ENCODE measurements around the gene SGSM2.
A peak's percentile ranks its signal among the peaks of the same experiment; 100 is the strongest.

Gene SGSM2

DNA sequence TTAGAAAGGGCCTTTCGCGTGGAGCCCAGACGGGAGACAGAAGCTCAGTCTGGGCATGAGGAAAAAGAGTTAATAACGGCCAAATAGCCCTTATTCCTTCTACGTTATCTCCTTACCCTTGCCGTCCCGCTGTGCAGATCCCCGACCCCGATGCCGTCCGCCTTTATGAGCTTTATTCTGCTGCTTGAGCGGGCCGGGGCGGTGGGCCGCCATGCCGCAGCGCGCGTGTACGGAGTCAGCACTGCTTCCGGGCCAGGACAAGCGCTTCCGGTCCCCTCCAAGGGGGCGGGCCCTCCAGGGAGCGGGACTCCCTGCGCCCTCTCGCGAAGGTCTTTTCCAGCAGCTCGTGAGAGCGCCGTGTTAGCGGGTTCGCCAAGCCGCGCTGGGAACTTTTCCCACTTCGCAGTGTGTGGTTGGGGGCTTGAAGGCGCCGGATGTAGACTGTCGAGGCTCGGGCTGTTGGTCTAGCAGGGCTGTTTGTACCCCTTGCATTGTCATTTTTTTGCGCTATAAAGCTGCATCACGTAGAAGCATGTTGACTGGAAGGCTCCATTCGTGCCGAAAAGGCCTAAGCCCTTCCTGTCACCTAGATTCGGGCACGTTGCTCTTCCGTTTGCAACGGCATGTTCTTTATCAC lies 968 bp upstream of the SGSM2 start, which contains the start of gene TSR1:
Gene TSR1 (minus strand): TSS at position 243 of the 637 bp plus-strand sequence. CDS start 30 bp downstream, at position 213.
- DNase-seq = peak; percentile 97

GRCh38 chr17:2337544-2338314 lies 428 bp downstream of the SGSM2 start:
- DNase-seq = peak; percentile 83

- DNase-seq = peak; percentile 29
Measured at GRCh38 chr17:2338315-2338657, 985 bp downstream of the SGSM2 start.

GRCh38 chr17:2343421-2343820 lies 6.1 kb downstream of the SGSM2 start:
- DNase-seq = no peak

DNA sequence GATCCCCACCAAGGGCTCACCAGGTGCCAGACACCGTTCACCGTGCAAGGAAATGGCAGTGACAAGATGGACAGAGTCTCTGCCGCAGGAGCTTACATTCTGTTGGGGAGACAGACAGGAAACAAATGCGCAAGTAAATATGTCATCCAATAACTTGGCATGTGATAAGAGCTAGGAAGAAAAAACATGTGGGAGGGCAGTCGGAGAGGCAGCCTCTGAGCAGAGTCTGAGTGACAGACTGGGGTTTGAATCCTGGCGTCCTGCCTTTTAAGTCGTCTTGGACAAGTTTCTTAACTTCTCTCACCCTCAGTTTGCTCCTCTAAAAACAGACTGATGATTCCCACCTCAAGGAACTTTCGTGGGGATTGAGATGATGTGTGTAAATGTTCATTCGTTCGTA lies 7.2 kb downstream of the SGSM2 start:
- DNase-seq = no peak

GRCh38 chr17:2346475-2346874 lies 9.2 kb downstream of the SGSM2 start:
- no peak for DNase-seq

- DNase-seq = no peak
Measured at GRCh38 chr17:2347805-2348685, 10.7 kb downstream of the SGSM2 start.

DNA sequence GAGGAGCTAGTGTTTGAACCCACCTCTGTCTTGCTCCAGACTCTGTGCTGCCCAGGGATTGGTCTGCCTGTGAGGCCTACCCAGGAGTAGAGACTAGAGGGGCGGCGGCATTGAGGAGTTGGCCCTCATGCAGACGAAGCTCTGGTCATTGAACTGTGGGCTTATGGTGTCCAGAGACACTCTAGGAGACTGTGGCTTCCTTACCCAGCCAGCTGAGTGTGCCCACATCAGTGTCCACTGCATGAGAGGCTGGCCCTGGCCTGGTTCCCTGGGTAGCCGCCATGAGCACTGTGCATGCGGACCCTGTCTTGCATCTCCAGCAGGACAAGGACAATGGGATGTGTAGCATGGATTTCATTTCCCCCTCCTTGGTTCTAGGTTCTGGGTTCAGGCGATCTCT lies 14.0 kb downstream of the SGSM2 start:
- no peak for DNase-seq

- no peak for DNase-seq
Measured at GRCh38 chr17:2354311-2354710, 17.0 kb downstream of the SGSM2 start.

DNA sequence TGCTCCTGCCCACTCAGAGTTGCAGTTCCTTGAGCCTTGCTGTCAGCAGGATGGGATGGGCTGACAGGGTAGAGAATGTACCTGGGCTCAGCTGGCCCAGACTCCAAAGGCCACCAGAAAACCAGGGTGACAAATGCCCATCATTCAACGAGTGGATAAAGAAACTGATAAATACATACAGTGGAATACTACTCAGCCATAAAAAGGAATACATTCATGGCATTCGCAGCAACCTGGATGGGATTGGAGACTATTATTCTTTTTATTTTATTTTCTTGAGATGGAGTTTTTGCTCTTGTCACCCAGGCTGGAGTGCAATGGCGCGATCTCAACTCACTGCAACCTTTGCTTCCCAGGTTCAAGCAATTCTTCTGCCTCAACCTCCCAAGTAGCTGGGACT lies 19.9 kb downstream of the SGSM2 start:
- no peak for DNase-seq

- no peak for DNase-seq
Measured at GRCh38 chr17:2357931-2358434, 20.7 kb downstream of the SGSM2 start.

DNA sequence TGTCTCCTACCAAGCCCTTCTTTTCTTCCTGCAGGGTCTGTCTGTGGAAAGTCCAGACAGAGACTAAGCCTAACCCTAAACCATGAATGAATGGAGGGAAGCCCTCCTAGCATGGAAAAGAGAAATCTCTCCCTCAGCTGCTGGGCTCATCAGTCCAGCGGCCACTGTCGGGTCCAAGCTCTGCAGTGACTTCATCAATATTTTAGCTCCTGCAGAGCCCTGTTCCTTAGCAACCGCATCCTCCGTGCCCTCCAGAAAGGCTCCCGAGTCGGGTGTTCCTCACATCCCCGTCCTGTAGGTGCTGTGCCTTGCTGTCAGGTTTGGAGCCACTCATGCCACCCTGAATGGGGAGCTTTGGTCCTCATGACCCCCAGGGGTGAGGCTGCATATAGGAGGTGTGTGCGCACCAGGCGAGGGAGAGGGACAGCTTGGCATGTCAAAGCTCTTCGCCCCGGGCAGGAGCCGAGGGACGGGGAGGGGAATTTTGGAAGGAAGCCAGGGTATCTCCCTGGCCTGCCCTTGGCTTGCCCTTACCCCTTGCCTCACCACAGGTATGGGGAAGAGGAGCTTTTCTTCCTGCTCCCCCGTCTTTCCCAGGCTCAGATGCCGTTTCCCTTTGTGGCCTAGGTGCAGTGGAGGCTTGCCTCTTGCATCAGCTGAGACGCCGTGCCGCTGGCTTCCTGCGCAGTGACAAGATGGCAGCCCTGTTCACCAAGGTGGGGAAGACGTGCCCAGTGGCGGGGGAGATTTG lies 23.9 kb downstream of the SGSM2 start:
- DNase-seq = no peak

- no peak for DNase-seq
Measured at GRCh38 chr17:2362016-2362415, 24.7 kb downstream of the SGSM2 start.

GRCh38 chr17:2362416-2362815 lies 25.1 kb downstream of the SGSM2 start:
- no peak for DNase-seq

GRCh38 chr17:2362881-2363280 lies 25.6 kb downstream of the SGSM2 start:
- DNase-seq = no peak

GRCh38 chr17:2363318-2363717 lies 26.0 kb downstream of the SGSM2 start:
- no peak for DNase-seq

DNA sequence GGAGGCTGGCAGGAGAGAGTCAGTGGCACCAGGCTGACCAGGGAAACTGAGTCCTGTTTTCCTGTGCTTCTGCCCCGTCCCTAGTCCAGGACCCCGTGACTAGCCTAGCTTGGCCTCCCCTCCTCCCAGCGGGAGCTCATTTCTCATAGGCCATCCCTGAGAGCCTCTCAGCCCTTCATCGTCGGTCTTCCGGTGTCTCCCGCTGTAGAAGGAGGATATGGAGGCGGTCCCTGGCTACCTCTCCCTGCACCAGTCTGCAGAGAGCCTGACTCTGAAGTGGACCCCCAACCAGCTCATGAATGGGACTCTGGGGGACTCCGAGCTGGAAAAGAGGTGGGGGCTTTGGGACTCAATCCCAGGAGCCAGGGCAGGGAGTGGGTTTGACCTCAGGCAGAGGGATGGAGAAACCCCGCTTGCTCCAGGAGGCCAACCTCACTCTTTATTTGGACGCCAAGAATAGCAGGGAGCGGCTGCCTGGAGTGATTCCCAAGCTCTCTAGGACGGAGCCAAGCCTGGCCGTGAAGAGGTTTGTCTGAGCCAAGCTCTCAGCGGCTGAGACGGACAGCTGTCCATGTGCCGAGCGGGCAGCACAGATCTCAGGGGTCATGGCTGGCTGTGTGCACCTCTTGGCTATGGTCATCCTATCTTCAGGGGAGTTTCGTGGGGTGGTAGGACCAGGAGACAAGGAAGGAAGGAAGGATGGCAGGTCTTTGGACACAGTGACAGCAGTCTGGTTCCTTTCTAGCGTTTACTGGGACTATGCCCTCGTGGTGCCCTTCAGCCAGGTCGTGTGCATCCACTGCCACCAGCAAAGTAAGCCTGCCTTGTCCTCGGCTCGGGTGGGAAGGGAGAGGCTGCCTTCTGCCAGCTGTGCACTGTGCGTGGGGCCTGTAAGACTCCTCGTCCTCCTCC lies 26.8 kb downstream of the SGSM2 start:
- no peak for DNase-seq

GRCh38 chr17:2364763-2365116 lies 27.4 kb downstream of the SGSM2 start:
- no peak for DNase-seq

DNA sequence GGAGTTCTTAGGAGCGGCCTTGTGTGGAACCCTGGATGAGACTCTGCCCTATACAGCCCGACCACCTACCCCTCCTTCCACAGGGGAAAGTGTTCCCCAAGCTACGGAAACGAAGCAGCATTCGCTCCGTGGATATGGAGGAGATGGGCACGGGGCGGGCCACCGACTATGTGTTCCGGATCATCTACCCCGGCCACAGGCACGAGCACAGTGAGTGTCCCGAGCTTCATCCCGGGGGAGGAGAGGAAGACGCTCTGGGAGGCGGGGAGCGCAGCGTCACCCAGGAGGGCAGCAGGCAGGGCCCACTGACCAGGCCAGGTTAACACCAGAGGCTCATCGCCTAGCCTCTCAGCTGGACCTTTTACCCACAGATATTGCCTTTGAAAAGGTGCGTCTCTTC lies 27.8 kb downstream of the SGSM2 start:
- no peak for DNase-seq

- DNase-seq = no peak
Measured at GRCh38 chr17:2366747-2367494, 29.6 kb downstream of the SGSM2 start.

- no peak for DNase-seq
Measured at GRCh38 chr17:2368359-2368758, 31.1 kb downstream of the SGSM2 start.
